ENCODE results near the gene CAPZB.
A peak's percentile ranks its signal among the peaks of the same experiment; 100 is the strongest.

Gene CAPZB

GRCh38 chr1:19409477-19410341 is 75.6 kb downstream of the CAPZB start:
- Mint-ChIP-seq H3K27ac (peak overlapping the region; percentile 10), H3K27me3 (no peaks in the 10 kb centered on the region), H3K4me1 (ENCODE audit: low read depth) (peaks cover 92% of the 10 kb centered on the region), H3K9me3 (no peaks in the 10 kb centered on the region), H3K36me3 (ENCODE audit: low read depth) (peaks cover 32% of the 10 kb centered on the region), H3K4me3 (no peak overlapping the region)

- Mint-ChIP-seq H3K4me3 (no peak overlapping the region), H3K9me3 (no peaks in the 10 kb centered on the region), H3K27me3 (no peaks in the 10 kb centered on the region), H3K27ac (peak overlapping the region; percentile 50), H3K4me1 (ENCODE audit: low read depth) (peaks cover 82% of the 10 kb centered on the region), H3K36me3 (ENCODE audit: low read depth) (peaks cover 31% of the 10 kb centered on the region)
Measured at GRCh38 chr1:19407494-19408096, 77.7 kb downstream of the CAPZB start.

DNA sequence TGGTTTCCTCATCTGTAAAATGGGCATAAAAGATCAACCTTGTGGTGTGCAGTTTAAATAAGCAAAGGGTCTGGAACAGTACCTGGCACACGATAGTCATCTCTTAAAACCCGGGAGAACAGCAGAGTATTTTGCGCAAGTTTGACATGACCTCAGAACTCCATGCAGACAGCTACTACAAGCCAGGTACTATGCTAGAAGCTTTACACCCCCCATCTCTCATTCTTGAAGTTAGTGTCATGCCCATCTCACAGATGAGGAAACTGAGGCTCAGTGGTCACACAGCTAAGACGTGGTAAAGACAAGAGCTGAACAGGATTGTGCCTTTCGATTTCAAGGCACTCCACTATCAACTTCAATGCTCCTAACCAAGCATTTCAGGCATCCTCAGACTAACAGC is 78.7 kb downstream of the CAPZB start:
- H3K36me3 Mint-ChIP-seq (ENCODE audit: low read depth): peaks cover 28% of the 10 kb centered on the region
- H3K4me3 Mint-ChIP-seq: no peak overlapping the region
- peak overlapping the region; percentile 52 for H3K27ac Mint-ChIP-seq
- peaks cover 72% of the 10 kb centered on the region for H3K4me1 Mint-ChIP-seq (ENCODE audit: low read depth)
- no peaks in the 10 kb centered on the region for H3K9me3 Mint-ChIP-seq
- H3K27me3 Mint-ChIP-seq: no peaks in the 10 kb centered on the region

DNA sequence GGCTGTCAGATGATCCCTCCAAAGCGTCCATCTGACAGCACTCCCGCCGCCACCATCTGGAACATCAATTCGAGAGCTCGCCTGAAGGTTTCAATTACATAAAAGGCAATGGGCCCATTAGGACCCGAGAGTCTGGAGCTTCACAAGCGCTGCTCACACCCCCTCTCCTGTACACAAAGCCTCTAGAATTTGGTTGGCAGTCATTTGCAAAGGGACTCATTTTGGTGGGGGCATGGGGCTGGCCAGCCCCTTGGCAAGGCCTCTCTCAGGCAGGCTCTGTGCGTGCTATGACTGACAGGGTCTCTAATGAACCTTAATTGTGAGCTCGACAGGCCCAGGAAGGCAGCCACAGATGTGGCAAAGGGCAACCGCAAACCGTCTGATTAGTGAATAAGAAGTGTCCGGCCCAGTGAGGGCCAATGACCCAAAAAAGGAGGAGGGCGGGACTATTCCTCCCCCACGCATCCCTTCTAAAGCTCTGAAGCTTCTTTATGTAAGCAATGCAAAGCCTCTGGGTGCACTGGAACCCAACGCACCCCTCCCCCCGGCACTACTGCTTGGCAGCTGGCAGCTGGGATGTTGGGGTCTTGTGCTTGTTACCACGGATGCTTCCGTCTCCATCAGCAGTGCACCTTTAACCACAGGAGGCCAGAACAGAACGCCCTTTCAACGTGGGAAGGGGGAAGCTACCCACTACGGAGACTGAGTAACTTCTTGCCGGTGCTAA is 79.4 kb downstream of the CAPZB start:
- peaks cover 67% of the 10 kb centered on the region for H3K4me1 Mint-ChIP-seq (ENCODE audit: low read depth)
- no peaks in the 10 kb centered on the region for H3K9me3 Mint-ChIP-seq
- no peaks in the 10 kb centered on the region for H3K27me3 Mint-ChIP-seq
- peaks cover 23% of the 10 kb centered on the region for H3K36me3 Mint-ChIP-seq (ENCODE audit: low read depth)
- peak overlapping the region; percentile 52 for H3K27ac Mint-ChIP-seq
- no peak overlapping the region for H3K4me3 Mint-ChIP-seq

DNA sequence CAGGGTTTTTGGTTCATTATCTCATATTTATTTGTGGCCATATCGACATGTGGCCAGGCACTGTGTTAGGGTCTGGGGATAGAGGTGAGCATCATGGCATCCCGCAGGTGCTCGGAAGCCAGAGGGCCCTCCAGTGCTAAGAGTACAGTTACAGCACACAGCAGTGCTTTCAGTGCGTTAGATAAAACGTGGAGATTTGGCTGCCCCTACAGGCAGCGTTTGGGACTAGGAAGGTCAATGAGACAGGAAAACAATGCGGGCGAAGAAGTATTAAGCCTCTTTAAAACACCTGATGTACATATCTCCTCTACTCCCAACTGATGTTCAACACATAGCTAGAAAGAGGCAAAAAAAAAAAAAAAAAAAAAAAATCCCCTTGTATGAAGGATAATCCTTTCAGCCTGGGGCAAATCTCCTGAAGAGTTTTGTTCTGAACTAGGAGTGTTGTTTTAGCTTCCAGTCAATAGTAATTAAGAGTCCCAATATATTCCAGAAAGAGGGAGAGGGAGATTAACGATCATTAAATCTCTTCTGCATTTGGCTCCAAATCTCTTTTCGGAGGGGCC is 80.1 kb downstream of the CAPZB start:
- H3K9me3 Mint-ChIP-seq: no peaks in the 10 kb centered on the region
- peaks cover 19% of the 10 kb centered on the region for H3K36me3 Mint-ChIP-seq (ENCODE audit: low read depth)
- H3K27me3 Mint-ChIP-seq: no peaks in the 10 kb centered on the region
- peak overlapping the region; percentile 52 for H3K27ac Mint-ChIP-seq
- H3K4me1 Mint-ChIP-seq (ENCODE audit: low read depth): peaks cover 67% of the 10 kb centered on the region
- H3K4me3 Mint-ChIP-seq: no peak overlapping the region

GRCh38 chr1:19404748-19405147 is 80.6 kb downstream of the CAPZB start:
- Mint-ChIP-seq H3K27me3 (no peaks in the 10 kb centered on the region), H3K4me1 (ENCODE audit: low read depth) (peaks cover 67% of the 10 kb centered on the region), H3K36me3 (ENCODE audit: low read depth) (peaks cover 15% of the 10 kb centered on the region), H3K27ac (peak overlapping the region; percentile 9), H3K9me3 (no peaks in the 10 kb centered on the region), H3K4me3 (no peak overlapping the region)

DNA sequence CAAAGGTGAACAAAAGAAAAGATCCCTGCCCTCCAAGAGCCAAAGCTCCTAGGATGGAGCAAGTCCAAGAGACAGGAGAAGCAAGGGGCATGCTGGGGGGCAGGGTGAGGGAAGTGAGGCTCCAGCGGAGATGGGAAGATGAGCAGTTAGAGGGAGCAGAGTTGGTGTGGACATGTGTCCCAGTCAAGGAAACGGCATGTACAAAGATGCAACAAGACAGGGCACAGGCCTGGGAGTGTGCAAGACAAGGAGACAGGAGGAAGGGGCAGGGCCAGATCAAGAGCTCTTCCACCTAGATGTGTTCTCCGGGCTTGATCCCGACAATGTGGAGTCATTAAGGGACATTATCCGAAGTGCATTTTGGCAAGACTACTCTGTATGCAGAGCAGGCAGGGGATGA is 82.1 kb downstream of the CAPZB start:
- peaks cover 16% of the 10 kb centered on the region for H3K36me3 Mint-ChIP-seq (ENCODE audit: low read depth)
- H3K4me3 Mint-ChIP-seq: no peak overlapping the region
- peak overlapping the region; percentile 32 for H3K27ac Mint-ChIP-seq
- H3K27me3 Mint-ChIP-seq: no peaks in the 10 kb centered on the region
- H3K9me3 Mint-ChIP-seq: no peaks in the 10 kb centered on the region
- peaks cover 67% of the 10 kb centered on the region for H3K4me1 Mint-ChIP-seq (ENCODE audit: low read depth)

DNA sequence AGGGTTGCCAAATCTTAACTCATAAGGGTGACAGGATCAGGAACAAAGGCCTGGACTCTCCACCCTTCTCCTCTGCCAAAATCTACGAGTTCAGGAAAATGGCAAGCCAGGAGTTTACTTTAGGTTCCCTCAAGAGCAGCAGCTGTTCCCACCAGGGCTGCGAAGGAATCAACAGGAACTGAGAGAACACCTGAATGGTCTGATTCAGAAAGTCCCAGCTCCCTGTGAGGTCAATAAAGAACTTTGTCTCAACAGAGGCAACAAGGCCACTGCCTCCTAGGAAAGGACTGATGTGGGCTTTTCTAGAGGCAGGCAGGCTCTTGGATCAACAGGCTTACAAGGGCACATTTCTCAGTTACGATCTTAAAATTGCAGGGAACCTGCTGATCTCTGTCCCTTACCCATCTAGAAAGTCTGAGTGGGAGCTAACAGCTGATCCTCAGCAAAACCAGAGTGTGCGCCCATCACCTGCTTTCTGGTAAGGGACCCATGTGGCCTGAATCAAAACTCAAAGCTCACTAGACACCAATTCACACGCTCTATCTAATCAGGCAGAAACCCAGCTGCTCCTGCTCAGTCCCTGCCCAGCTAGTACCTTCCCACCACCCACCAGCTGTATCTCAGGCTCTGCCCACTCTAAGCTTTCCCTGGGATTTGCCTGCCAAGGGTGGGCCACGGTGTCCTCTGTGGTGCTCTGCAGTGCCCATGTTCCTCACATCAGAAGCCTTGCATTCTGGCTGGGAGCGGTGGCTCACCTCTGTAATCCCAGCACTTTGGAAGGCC is 83.1 kb downstream of the CAPZB start:
- Mint-ChIP-seq H3K27ac (no peak overlapping the region), H3K9me3 (no peaks in the 10 kb centered on the region), H3K4me1 (ENCODE audit: low read depth) (peaks cover 67% of the 10 kb centered on the region), H3K27me3 (no peaks in the 10 kb centered on the region), H3K4me3 (no peak overlapping the region), H3K36me3 (ENCODE audit: low read depth) (peaks cover 26% of the 10 kb centered on the region)

GRCh38 chr1:19401535-19401889 is 83.8 kb downstream of the CAPZB start:
- Mint-ChIP-seq H3K4me3 (no peak overlapping the region), H3K27me3 (no peaks in the 10 kb centered on the region), H3K4me1 (ENCODE audit: low read depth) (peaks cover 64% of the 10 kb centered on the region), H3K27ac (no peak overlapping the region), H3K36me3 (ENCODE audit: low read depth) (peaks cover 30% of the 10 kb centered on the region), H3K9me3 (no peaks in the 10 kb centered on the region)

DNA sequence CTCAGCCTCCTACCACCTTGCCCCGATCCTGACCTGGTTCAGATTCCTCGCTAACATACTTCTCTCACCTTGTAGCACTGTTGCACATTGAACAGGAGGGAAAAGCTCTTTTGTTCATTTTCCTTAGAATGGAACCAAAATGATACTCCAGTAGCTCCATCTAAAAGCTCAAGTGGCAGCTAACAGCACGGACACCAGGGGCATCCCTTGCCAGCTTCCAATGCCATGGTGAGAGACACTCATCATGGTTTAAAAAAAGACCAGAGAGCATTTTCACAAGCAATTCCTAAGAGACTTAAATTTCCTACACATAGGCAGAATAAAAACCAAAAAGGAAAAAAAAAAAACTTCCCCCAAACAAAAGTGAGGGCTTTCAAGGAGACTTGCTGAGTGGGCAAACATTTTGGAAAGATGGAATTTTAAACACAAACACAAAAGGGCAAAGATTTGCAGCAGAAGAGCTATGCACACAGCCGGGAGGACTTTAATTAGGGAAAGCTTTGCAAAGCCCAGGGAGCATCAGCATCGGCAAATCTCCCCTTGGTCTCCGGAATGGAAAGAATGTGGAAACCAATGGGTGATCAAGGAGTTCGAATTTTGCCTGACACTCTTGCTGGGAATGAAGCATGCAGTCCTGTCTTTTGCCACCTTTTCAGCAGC is 84.3 kb downstream of the CAPZB start:
- Mint-ChIP-seq H3K4me1 (ENCODE audit: low read depth) (peaks cover 60% of the 10 kb centered on the region), H3K27me3 (no peaks in the 10 kb centered on the region), H3K27ac (peak overlapping the region; percentile 10), H3K4me3 (no peak overlapping the region), H3K9me3 (no peaks in the 10 kb centered on the region), H3K36me3 (ENCODE audit: low read depth) (peaks cover 30% of the 10 kb centered on the region)

DNA sequence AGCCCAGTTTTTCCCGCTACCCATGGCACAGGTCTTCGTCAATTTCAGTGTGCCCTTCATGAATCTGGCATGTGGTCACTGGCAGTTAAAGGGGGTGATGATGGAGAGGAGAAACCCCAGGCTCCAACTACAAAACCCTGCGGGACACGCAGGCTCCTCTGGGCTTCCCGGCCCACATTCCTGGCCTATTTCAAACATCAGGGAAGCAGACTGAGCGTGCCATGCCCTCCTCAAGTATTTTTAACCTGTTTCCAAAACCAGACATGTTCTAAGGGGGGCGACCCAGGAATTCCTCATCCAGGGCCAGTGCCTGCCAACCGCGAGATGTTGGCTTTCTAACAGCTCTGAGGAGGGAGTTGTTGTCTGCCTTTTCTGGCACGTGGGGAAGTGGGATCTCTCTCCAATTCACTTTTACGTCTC is 85.1 kb downstream of the CAPZB start:
- Mint-ChIP-seq H3K4me1 (ENCODE audit: low read depth) (peaks cover 63% of the 10 kb centered on the region), H3K36me3 (ENCODE audit: low read depth) (peaks cover 30% of the 10 kb centered on the region), H3K27ac (no peak overlapping the region), H3K27me3 (no peaks in the 10 kb centered on the region), H3K9me3 (no peaks in the 10 kb centered on the region), H3K4me3 (no peak overlapping the region)

DNA sequence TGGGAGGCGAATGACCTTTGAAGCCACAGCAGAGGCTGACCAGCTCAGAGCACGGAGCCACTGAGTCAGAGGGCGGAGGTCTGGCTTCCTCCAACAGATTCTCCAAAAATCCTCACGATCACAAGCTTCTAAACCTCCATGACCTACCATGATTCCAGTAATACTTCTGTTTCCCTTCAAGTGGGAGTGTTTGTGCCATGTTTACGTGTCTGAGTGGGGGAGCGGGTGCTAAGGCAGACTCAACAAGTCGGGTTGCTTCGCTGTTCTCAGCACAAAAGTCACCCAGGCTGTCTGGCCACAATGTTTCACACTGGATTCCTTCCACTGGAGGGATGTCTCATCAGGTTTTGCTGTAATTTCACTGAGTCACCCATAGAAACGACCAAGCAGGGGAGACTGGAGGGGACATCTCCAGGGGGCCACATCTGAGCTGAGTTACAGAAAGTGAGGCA is 87.0 kb downstream of the CAPZB start:
- peaks cover 72% of the 10 kb centered on the region for H3K4me1 Mint-ChIP-seq (ENCODE audit: low read depth)

GRCh38 chr1:19397217-19397945 is 88.0 kb downstream of the CAPZB start:
- Mint-ChIP-seq H3K4me1 (ENCODE audit: low read depth) (peaks cover 77% of the 10 kb centered on the region), H3K9me3 (no peaks in the 10 kb centered on the region)

More for the DNA sequence above, 87.0 kb downstream of the CAPZB start:
- Mint-ChIP-seq H3K9me3 (no peaks in the 10 kb centered on the region), H3K27me3 (no peaks in the 10 kb centered on the region), H3K27ac (peak overlapping the region; percentile 84), H3K36me3 (ENCODE audit: low read depth) (peaks cover 32% of the 10 kb centered on the region), H3K4me3 (no peak overlapping the region)

More at GRCh38 chr1:19397217-19397945, 88.0 kb downstream of the CAPZB start:
- Mint-ChIP-seq H3K27me3 (no peaks in the 10 kb centered on the region), H3K4me3 (no peak overlapping the region), H3K36me3 (ENCODE audit: low read depth) (peaks cover 28% of the 10 kb centered on the region), H3K27ac (no peak overlapping the region)

Measured in stimulated activated naive CD8-positive, alpha-beta T cell treated with anti-CD3 and anti-CD28 coated beads, Interleukin-15, Interleukin-2, amounts not matched to agents 100 ng/mL and 50 ng/mL, for 24 hours (primary cell).